IPS-18a (cell line): ENCODE results near the gene PAXX.

Experiments used
- H3K27ac ChIP-seq: one replicate; pipeline ENCODE4 v1.5.1; 2013; ENCODE audit warnings: low read length
- H3K27me3 ChIP-seq: one replicate; pipeline ENCODE4 v1.6.1; 2013; ENCODE audit warnings: mild to moderate bottlenecking, low read length; ENCODE audit not compliant: control insufficient read depth, insufficient read depth
- H3K36me3 ChIP-seq: one replicate; pipeline ENCODE4 v1.6.1; 2013; ENCODE audit warnings: low read depth, low read length; ENCODE audit not compliant: control insufficient read depth
- H3K4me1 ChIP-seq: one replicate; pipeline ENCODE4 v1.6.1; 2013; ENCODE audit warnings: low read depth, low read length; ENCODE audit not compliant: control insufficient read depth
- H3K4me3 ChIP-seq: one replicate; pipeline ENCODE4 v1.5.1; 2013; ENCODE audit warnings: low read length
- H3K9ac ChIP-seq: one replicate; pipeline ENCODE4 v1.6.1; 2013; ENCODE audit warnings: mild to moderate bottlenecking, low read length, moderate library complexity
- H3K9me3 ChIP-seq: one replicate; pipeline ENCODE4 v1.6.1; 2013; ENCODE audit warnings: low read depth, low read length; ENCODE audit not compliant: control insufficient read depth

Gene PAXX

GRCh38 chr9:136994180-136994887 is 2.1 kb downstream of the PAXX start:
- Histone ChIP-seq H3K27me3 (peaks cover 9% of the 10 kb centered on the region), H3K9ac (no peak overlapping the region), H3K4me1 (peaks cover 8% of the 10 kb centered on the region), H3K36me3 (peaks cover 3% of the 10 kb centered on the region), H3K9me3 (no peaks in the 10 kb centered on the region), H3K4me3 (no peak overlapping the region), H3K27ac (no peak overlapping the region)

- H3K4me3 ChIP-seq, result no peak overlapping the region
Observed at GRCh38 chr9:136994888-136995230, 2.6 kb downstream of the PAXX start.

GRCh38 chr9:136995362-136995761 is 3.1 kb downstream of the PAXX start:
- Histone ChIP-seq H3K4me1 (peaks cover 8% of the 10 kb centered on the region), H3K4me3 (no peak overlapping the region), H3K27me3 (peaks cover 9% of the 10 kb centered on the region), H3K9me3 (no peaks in the 10 kb centered on the region), H3K36me3 (peaks cover 3% of the 10 kb centered on the region), H3K9ac (no peak overlapping the region), H3K27ac (no peak overlapping the region)

More at GRCh38 chr9:136994888-136995230, 2.6 kb downstream of the PAXX start:
- H3K9ac ChIP-seq, result no peak overlapping the region
- H3K9me3 ChIP-seq, result no peaks in the 10 kb centered on the region
- H3K27me3 ChIP-seq, result peaks cover 9% of the 10 kb centered on the region
- no peak overlapping the region for H3K27ac ChIP-seq
- H3K4me1 ChIP-seq, result peaks cover 8% of the 10 kb centered on the region
- peaks cover 3% of the 10 kb centered on the region for H3K36me3 ChIP-seq

- Histone ChIP-seq H3K27me3 (peaks cover 7% of the 10 kb centered on the region), H3K9ac (no peak overlapping the region), H3K4me1 (peaks cover 8% of the 10 kb centered on the region), H3K36me3 (peaks cover 3% of the 10 kb centered on the region), H3K27ac (no peak overlapping the region), H3K4me3 (no peak overlapping the region), H3K9me3 (no peaks in the 10 kb centered on the region)
Observed at GRCh38 chr9:136995772-136996311, 3.6 kb downstream of the PAXX start.

- Histone ChIP-seq H3K27ac (no peak within 1 kb of the TSS), H3K9me3 (no peaks in the 10 kb centered on the region), H3K4me1 (peaks cover 8% of the 10 kb centered on the region), H3K9ac (no peak within 1 kb of the TSS), H3K4me3 (peak within 1 kb of the TSS; percentile 30), H3K27me3 (no peaks in the 10 kb centered on the region), H3K36me3 (peaks cover 3% of the 10 kb centered on the region)
Observed at GRCh38 chr9:136996361-136997292, 4.4 kb downstream of the PAXX start, which contains the start of gene CLIC3. TSS of gene CLIC3 (minus strand) at chr9:136996568. CDS start at chr9:136996543, 25 bp downstream.

GRCh38 chr9:136997371-136997770 is 5.1 kb downstream of the PAXX start:
- no peak overlapping the region for H3K27ac ChIP-seq

GRCh38 chr9:136997830-136998234 is 5.6 kb downstream of the PAXX start:
- Histone ChIP-seq H3K27ac (no peak overlapping the region), H3K4me1 (peaks cover 8% of the 10 kb centered on the region), H3K9me3 (no peaks in the 10 kb centered on the region), H3K4me3 (no peak overlapping the region), H3K9ac (no peak overlapping the region), H3K36me3 (peaks cover 3% of the 10 kb centered on the region), H3K27me3 (no peaks in the 10 kb centered on the region)

More at GRCh38 chr9:136997371-136997770, 5.1 kb downstream of the PAXX start:
- H3K36me3 ChIP-seq, result peaks cover 3% of the 10 kb centered on the region
- peaks cover 8% of the 10 kb centered on the region for H3K4me1 ChIP-seq
- H3K9me3 ChIP-seq, result no peaks in the 10 kb centered on the region
- H3K27me3 ChIP-seq, result no peaks in the 10 kb centered on the region
- no peak overlapping the region for H3K9ac ChIP-seq
- no peak overlapping the region for H3K4me3 ChIP-seq

- no peaks in the 10 kb centered on the region for H3K36me3 ChIP-seq
- H3K4me3 ChIP-seq, result no peak overlapping the region
- no peak overlapping the region for H3K9ac ChIP-seq
Observed at GRCh38 chr9:137000177-137000930, 8.1 kb downstream of the PAXX start.

GRCh38 chr9:137001857-137002645 is 9.8 kb downstream of the PAXX start:
- no peak overlapping the region for H3K9ac ChIP-seq
- peaks cover 4% of the 10 kb centered on the region for H3K4me1 ChIP-seq

More at GRCh38 chr9:137000177-137000930, 8.1 kb downstream of the PAXX start:
- no peaks in the 10 kb centered on the region for H3K27me3 ChIP-seq
- H3K27ac ChIP-seq, result no peak overlapping the region
- H3K9me3 ChIP-seq, result no peaks in the 10 kb centered on the region
- H3K4me1 ChIP-seq, result peaks cover 8% of the 10 kb centered on the region

GRCh38 chr9:137002646-137003041 is 10.4 kb downstream of the PAXX start:
- Histone ChIP-seq H3K9ac (no peak overlapping the region), H3K27ac (no peak overlapping the region), H3K4me1 (no peaks in the 10 kb centered on the region), H3K4me3 (no peak overlapping the region), H3K27me3 (no peaks in the 10 kb centered on the region), H3K36me3 (no peaks in the 10 kb centered on the region), H3K9me3 (no peaks in the 10 kb centered on the region)

More at GRCh38 chr9:137001857-137002645, 9.8 kb downstream of the PAXX start:
- Histone ChIP-seq H3K36me3 (no peaks in the 10 kb centered on the region), H3K27ac (no peak overlapping the region), H3K27me3 (no peaks in the 10 kb centered on the region), H3K9me3 (no peaks in the 10 kb centered on the region), H3K4me3 (no peak overlapping the region)
